HCT116 (cell line): Measurements from ENCODE around the gene MIER2. TPM values are rescaled to one million over a fixed set of nuclear protein-coding genes. Genes with fewer than 3 reads are reported as not detected.

Experiments used
- ATAC-seq: fragments of 200-7000 bp; cut with Tn5 transposase; 2 replicates; pipeline ENCODE4 v1.9.1; 2020; ENCODE audit warnings: mild to moderate bottlenecking, moderate library complexity
- BruUV-seq: library from RNA; stranded (reverse); fragments of 400-500 nt; replicated peaks from 2 replicates; lab custom pipeline; 2021; lab: Mats Ljungman, UMichigan
- CTCF ChIA-PET: fragments of 300-600 bp; sonication (Branson Sonifier 250); formaldehyde crosslinking; loops from one replicate; lab custom pipeline; 2021; ENCODE audit warnings: antibody characterized with exemption; lab: Charles Lee
- POLR2A ChIA-PET: fragments of 300-600, 350-600 bp; sonication (Branson Sonifier 250); formaldehyde crosslinking; loops from one replicate; lab custom pipeline; 2021; ENCODE audit warnings: antibody characterized with exemption; lab: Charles Lee
- RAD21 ChIA-PET, 2 experiments: fragments of 300-600 bp; sonication (Branson Sonifier 250); formaldehyde crosslinking; loops; one replicate each; lab custom pipeline; 2023; ENCODE audit warnings: low total read pairs in 2 of 2; ENCODE audit not compliant: uncharacterized antibody in 2 of 2, unreplicated experiment in 2 of 2, low non-redundant PET in 1 of 2; lab: Charles Lee
- DNase-seq: peaks from one replicate; pipeline ENCODE4 v3.0.0-alpha.2; 2010; ENCODE audit warnings: low read depth, low spot score
- H2AFZ ChIP-seq: fragments of 200-600 bp; shearing (Covaris generic), sonication (generic); 2 replicates; pipeline ENCODE4 v1.6.1; 2017; ENCODE audit warnings: low read depth, mixed run types, mixed read lengths, antibody characterized with exemption, low read length; ENCODE audit not compliant: poor library complexity, severe bottlenecking
- H3K27ac ChIP-seq: 2 replicates; pipeline ENCODE4 v1.5.1; 2012; ENCODE audit warnings: low read depth, low read length
- H3K27me3 ChIP-seq: fragments of 200-600 bp; sonication (generic); 2 replicates; pipeline ENCODE4 v1.6.1; 2016; ENCODE audit warnings: mixed run types, low read length, mixed read lengths; ENCODE audit not compliant: insufficient read depth
- H3K36me3 ChIP-seq, 2 experiments: fragments of 200-500 bp in 1 of 2; fragments of 200-600 bp in 1 of 2; sonication (Bioruptor generic) in 1 of 2; sonication (generic) in 1 of 2; 2 replicates each; pipeline versions ENCODE4 v1.5.1 to v1.6.1; 2014 to 2016; ENCODE audit warnings: low read length in 2 of 2, inconsistent platforms in 1 of 2, mixed read lengths in 1 of 2, mixed run types in 1 of 2; ENCODE audit not compliant: insufficient read depth in 2 of 2, control insufficient read depth in 1 of 2
- H3K4me1 ChIP-seq, 2 experiments: fragments of 200-600 bp in 1 of 2; sonication (generic) in 1 of 2; 2 replicates each; pipeline versions ENCODE4 v1.5.1 to v1.6.1; 2012 to 2017; ENCODE audit warnings: low read length in 2 of 2, inconsistent platforms in 1 of 2, mild to moderate bottlenecking in 1 of 2, mixed read lengths in 1 of 2, mixed run types in 1 of 2, moderate library complexity in 1 of 2; ENCODE audit not compliant: insufficient read depth in 2 of 2, control insufficient read depth in 1 of 2
- H3K4me2 ChIP-seq: fragments of 200-600 bp; sonication (generic); 2 replicates; pipeline ENCODE4 v1.6.1; 2017; ENCODE audit warnings: mixed run types, low read length, mixed read lengths
- H3K4me3 ChIP-seq, 2 experiments: fragments of 200-600 bp in 1 of 2; sonication (generic) in 1 of 2; replicated peaks in 1 of 2; 2 replicates each; pipeline ENCODE4 v1.5.1; 2011 to 2016; ENCODE audit warnings: low read length in 2 of 2, control low read depth in 1 of 2, low read depth in 1 of 2, mild to moderate bottlenecking in 1 of 2, mixed read lengths in 1 of 2, mixed run types in 1 of 2
- H3K79me2 ChIP-seq: fragments of 200-600 bp; sonication (generic); 2 replicates; pipeline ENCODE4 v1.6.1; 2017; ENCODE audit warnings: mild to moderate bottlenecking, mixed run types, low read length, moderate library complexity, mixed read lengths; ENCODE audit not compliant: insufficient read depth
- H3K9ac ChIP-seq: fragments of 200-600 bp; sonication (generic); 2 replicates; pipeline ENCODE4 v1.6.1; 2016; ENCODE audit warnings: low read length, mixed read lengths
- H3K9me2 ChIP-seq: fragments of 200-600 bp; sonication (generic), shearing (Covaris generic); 2 replicates; pipeline ENCODE4 v1.6.1; 2017; ENCODE audit warnings: mixed run types, mild to moderate bottlenecking, moderate library complexity; ENCODE audit not compliant: insufficient read depth
- H3K9me3 ChIP-seq, 2 experiments: fragments of 200-500 bp in 1 of 2; fragments of 200-600 bp in 1 of 2; sonication (Bioruptor generic) in 1 of 2; sonication (generic) in 1 of 2; 2 replicates each; pipeline ENCODE4 v1.6.1; 2014 to 2017; ENCODE audit warnings: low read length in 2 of 2, mixed read lengths in 2 of 2, inconsistent platforms in 1 of 2, low read depth in 1 of 2, mild to moderate bottlenecking in 1 of 2, mixed run types in 1 of 2, moderate library complexity in 1 of 2; ENCODE audit not compliant: control insufficient read depth in 1 of 2, insufficient read depth in 1 of 2
- H4K20me1 ChIP-seq: fragments of 200-600 bp; sonication (generic), shearing (Covaris generic); 2 replicates; pipeline ENCODE4 v1.6.1; 2017; ENCODE audit warnings: mixed run types, mild to moderate bottlenecking, moderate library complexity; ENCODE audit not compliant: insufficient read depth
- CTCF ChIP-seq, 3 experiments: fragments of 200-600 bp in 1 of 3; sonication (generic) in 1 of 3; IDR thresholded peaks in 2 of 3; conservative IDR thresholded peaks in 1 of 3; 2 replicates each; pipeline ENCODE4 v1.5.1; 2012 to 2017; ENCODE audit warnings: low read depth in 2 of 3, low read length in 2 of 3, antibody characterized with exemption in 1 of 3, borderline replicate concordance in 1 of 3, control low read depth in 1 of 3, mild to moderate bottlenecking in 1 of 3, mixed read lengths in 1 of 3, mixed run types in 1 of 3, moderate library complexity in 1 of 3; ENCODE audit not compliant: insufficient read depth in 1 of 3
- EZH2phosphoT487 ChIP-seq: fragments of 200-600 bp; IDR thresholded peaks from 2 replicates; pipeline ENCODE4 v1.6.1; 2018; ENCODE audit warnings: antibody characterized with exemption, borderline replicate concordance
- RAD21 ChIP-seq: IDR thresholded peaks from 2 replicates; pipeline ENCODE4 v1.6.1; 2012; ENCODE audit warnings: low read depth, mild to moderate bottlenecking
- intact Hi-C: fragments of 100-400 bp; cut with micrococcal nuclease; formaldehyde crosslinking; loops from 2 replicates; pipeline ENCODE4 v1.10.0; 2022
- total RNA-seq: library from RNA; stranded (reverse); gene quantifications from one replicate; pipeline ENCODE4 v1.2.1, GENCODE V29; 2021; ENCODE audit not compliant: unreplicated experiment

The MIER2 gene
- total RNA-seq, 1 experiment from 2014 or later, result 41.5 TPM

- Histone ChIP-seq H4K20me1 (no peaks in the 10 kb centered on the region), H3K4me2 (no peak overlapping the region)
- no peak for DNase-seq
These were observed 39.6 kb upstream of the MIER2 start for GRCh38 chr19:383922-384798.

More at GRCh38 chr19:383922-384798, 39.6 kb upstream of the MIER2 start:
- Histone ChIP-seq H2AFZ (no peak overlapping the region), H3K4me1 (no peaks in the 10 kb centered on the region), H3K9me3 (no peaks in the 10 kb centered on the region), H3K4me3 (no peak overlapping the region), H3K9ac (no peak overlapping the region), H3K36me3 (no peaks in the 10 kb centered on the region), H3K27me3 (no peaks in the 10 kb centered on the region), H3K9me2 (no peaks in the 10 kb centered on the region), H3K79me2 (no peaks in the 10 kb centered on the region), H3K27ac (no peak overlapping the region)
- ChIA-PET RAD21 (interaction anchor here in 1 of 2 experiments (0.6 kb wide), 1 partner anchor 86 kb away, joined by 5 read pairs; no protein-coding TSS in a partner anchor), POLR2A (no interaction called here), CTCF (no interaction called here)
- BruUV-seq, result no TSS peak
- ATAC-seq, result no peak
- intact Hi-C loops, result loop anchor here (10.0 kb wide), 1 partner anchor 121 kb away; the partner anchor contains the start of gene TPGS1
- peak; percentile 45 for TF ChIP-seq RAD21
- TF ChIP-seq CTCF (IDR thresholded peaks at IDR 0.05 in 2 of 3, conservative IDR thresholded peaks at IDR 0.05 in 1 of 3; ENCODE audit: borderline replicate concordance in 1 of 3, insufficient read depth in 1 of 3, low read depth in 2 of 3, low read length in 2 of 3), result peak; percentile 13 to 25 (median 15); a peak in 1 of 6 replicates
- no peak for TF ChIP-seq EZH2phosphoT487
